Measurements from ENCODE around the gene MAP7.

The MAP7 gene

GRCh38 chr6:136318676-136319075 is 231.5 kb downstream of the MAP7 start:
- H3K36me3 ChIP-seq = no peaks in the 10 kb centered on the region
- no peak for DNase-seq
- no peak overlapping the region for H3K4me3 ChIP-seq (ENCODE audit: low read depth, low read length)
- H3K27ac ChIP-seq = no peak overlapping the region
- TF ChIP-seq CTCF (IDR thresholded peaks at IDR 0.05; ENCODE audit: low read depth, low read length) = no peak
- no peaks in the 10 kb centered on the region for H3K9me3 ChIP-seq (ENCODE audit: severe bottlenecking)
- no peaks in the 10 kb centered on the region for H3K27me3 ChIP-seq (ENCODE audit: insufficient read depth, low read depth, severe bottlenecking)

- H3K27me3 ChIP-seq (ENCODE audit: insufficient read depth, low read depth, severe bottlenecking) = no peaks in the 10 kb centered on the region
- no peak for DNase-seq
- no peak overlapping the region for H3K27ac ChIP-seq
- no peak overlapping the region for H3K4me3 ChIP-seq (ENCODE audit: low read depth, low read length)
- H3K9me3 ChIP-seq (ENCODE audit: severe bottlenecking) = no peaks in the 10 kb centered on the region
- no peak for TF ChIP-seq CTCF (IDR thresholded peaks at IDR 0.05; ENCODE audit: low read depth, low read length)
- H3K36me3 ChIP-seq = no peaks in the 10 kb centered on the region
Observed at GRCh38 chr6:136317971-136318370, 232.3 kb downstream of the MAP7 start.

GRCh38 chr6:136317021-136317694 is 233.1 kb downstream of the MAP7 start:
- Histone ChIP-seq H3K27ac (no peak overlapping the region), H3K9me3 (ENCODE audit: severe bottlenecking) (no peaks in the 10 kb centered on the region), H3K36me3 (no peaks in the 10 kb centered on the region), H3K27me3 (ENCODE audit: insufficient read depth, low read depth, severe bottlenecking) (no peaks in the 10 kb centered on the region), H3K4me3 (ENCODE audit: low read depth, low read length) (no peak overlapping the region)
- TF ChIP-seq CTCF (IDR thresholded peaks at IDR 0.05; ENCODE audit: low read depth, low read length) = peak; percentile 75
- peak; percentile 62 for DNase-seq

GRCh38 chr6:136315594-136315993 is 234.6 kb downstream of the MAP7 start:
- Histone ChIP-seq H3K9me3 (ENCODE audit: severe bottlenecking) (no peaks in the 10 kb centered on the region), H3K4me3 (ENCODE audit: low read depth, low read length) (no peak overlapping the region), H3K27ac (no peak overlapping the region), H3K36me3 (no peaks in the 10 kb centered on the region), H3K27me3 (ENCODE audit: insufficient read depth, low read depth, severe bottlenecking) (no peaks in the 10 kb centered on the region)
- no peak for DNase-seq
- TF ChIP-seq CTCF (IDR thresholded peaks at IDR 0.05; ENCODE audit: low read depth, low read length) = no peak

GRCh38 chr6:136312975-136313374 is 237.2 kb downstream of the MAP7 start:
- Histone ChIP-seq H3K27ac (no peak overlapping the region), H3K4me3 (ENCODE audit: low read depth, low read length) (no peak overlapping the region), H3K27me3 (ENCODE audit: insufficient read depth, low read depth, severe bottlenecking) (no peaks in the 10 kb centered on the region), H3K9me3 (ENCODE audit: severe bottlenecking) (no peaks in the 10 kb centered on the region), H3K36me3 (no peaks in the 10 kb centered on the region)
- no peak for TF ChIP-seq CTCF (IDR thresholded peaks at IDR 0.05; ENCODE audit: low read depth, low read length)
- DNase-seq = no peak

- no peak for DNase-seq
- H3K9me3 ChIP-seq (ENCODE audit: severe bottlenecking) = no peaks in the 10 kb centered on the region
- H3K36me3 ChIP-seq = no peaks in the 10 kb centered on the region
- no peaks in the 10 kb centered on the region for H3K27me3 ChIP-seq (ENCODE audit: insufficient read depth, low read depth, severe bottlenecking)
- H3K27ac ChIP-seq = no peak overlapping the region
- no peak for TF ChIP-seq CTCF (IDR thresholded peaks at IDR 0.05; ENCODE audit: low read depth, low read length)
- H3K4me3 ChIP-seq (ENCODE audit: low read depth, low read length) = no peak overlapping the region
Observed at GRCh38 chr6:136309729-136310311, 240.4 kb downstream of the MAP7 start.

Measured in WERI-Rb-1 (cell line).